Measurements from ENCODE around the gene TLE2. TPM values are rescaled to one million over a fixed set of nuclear protein-coding genes. Genes with fewer than 3 reads are reported as not detected.

TLE2 gene
- total and polyA plus RNA-seq, 9 of the 15 experiments (the other 6 are each of a cell fraction or from before 2014, with no cell fraction given): 0.35 to 13.1 (median 6.2) TPM

DNA sequence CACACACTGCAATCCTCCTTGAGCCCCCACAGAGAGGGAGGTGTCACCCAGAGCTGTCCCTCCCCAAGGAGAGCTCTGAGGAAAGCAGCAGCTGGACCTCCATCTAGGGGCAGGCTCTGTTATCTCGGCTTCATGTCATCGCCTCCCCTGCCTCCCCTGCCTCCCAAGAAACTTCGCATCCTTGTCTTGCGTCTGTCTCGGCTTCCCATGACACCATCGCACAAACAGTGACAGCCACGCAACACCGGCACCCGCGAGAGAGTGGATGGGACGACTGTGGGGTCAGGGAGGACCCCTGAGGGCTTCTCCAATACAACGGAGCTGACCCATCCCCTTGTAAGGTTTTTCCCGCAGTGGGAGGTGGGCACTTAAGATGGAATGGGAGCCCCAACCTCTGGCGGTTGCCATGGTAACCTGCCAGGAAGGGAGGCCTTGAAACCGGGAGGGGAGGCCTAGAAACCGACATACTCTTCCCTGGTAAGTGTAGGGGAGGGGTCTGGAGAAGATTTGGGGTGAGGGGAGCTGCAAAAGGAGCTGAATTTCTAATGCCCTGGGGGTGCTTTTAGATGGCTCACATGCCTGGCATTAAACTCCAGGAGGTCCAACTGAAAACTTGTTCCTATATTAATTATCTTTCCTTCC lies 16.3 kb downstream of the TLE2 start (continued):
- TF ChIP-seq ZNF407 (IDR thresholded peaks at IDR 0.05; ENCODE audit: low read depth) (no peak), BDP1 (IDR thresholded peaks at IDR 0.05; ENCODE audit: insufficient read depth, insufficient read length) (no peak), HOXB6 (CRISPR knock-in tag; IDR thresholded peaks at IDR 0.05; ENCODE audit: borderline replicate concordance) (no peak), AFF4 (CRISPR knock-in tag; IDR thresholded peaks at IDR 0.05) (no peak), PHF21A (IDR thresholded peaks at IDR 0.05; ENCODE audit: borderline replicate concordance, low read depth) (peak; percentile 98), HDAC6 (IDR thresholded peaks at IDR 0.05; ENCODE audit: low read depth, low read length) (no peak), HBP1 (CRISPR knock-in tag; IDR thresholded peaks at IDR 0.05) (no peak), SP2 (IDR thresholded peaks at IDR 0.05; ENCODE audit: extremely low read depth, low read depth, low read length, poor library complexity, severe bottlenecking) (no peak), ZNF436 (CRISPR knock-in tag; IDR thresholded peaks at IDR 0.05) (no peak), ZNF77 (CRISPR knock-in tag; IDR thresholded peaks at IDR 0.05) (no peak), SIRT6 (IDR thresholded peaks at IDR 0.05; ENCODE audit: low read depth, low read length) (no peak), MAFG (tag; conservative IDR thresholded peaks at IDR 0.05) (no peak), KAT2B (IDR thresholded peaks at IDR 0.05; ENCODE audit: low read depth, low read length) (no peak), EZH2 (IDR thresholded peaks at IDR 0.05; ENCODE audit: borderline replicate concordance, low read depth, low read length) (no peak), ZNF384 (IDR thresholded peaks at IDR 0.05; ENCODE audit: low read depth, low read length) (no peak)
